HG02973 (cell line): ENCODE results near the gene FADS1.

Experiments used
- ATAC-seq: cut with Tn5 transposase; IDR thresholded peaks from one replicate; pipeline ENCODE4 v1.9.1; 2021; ENCODE audit warnings: moderate library complexity; ENCODE audit not compliant: unreplicated experiment

The FADS1 gene

DNA sequence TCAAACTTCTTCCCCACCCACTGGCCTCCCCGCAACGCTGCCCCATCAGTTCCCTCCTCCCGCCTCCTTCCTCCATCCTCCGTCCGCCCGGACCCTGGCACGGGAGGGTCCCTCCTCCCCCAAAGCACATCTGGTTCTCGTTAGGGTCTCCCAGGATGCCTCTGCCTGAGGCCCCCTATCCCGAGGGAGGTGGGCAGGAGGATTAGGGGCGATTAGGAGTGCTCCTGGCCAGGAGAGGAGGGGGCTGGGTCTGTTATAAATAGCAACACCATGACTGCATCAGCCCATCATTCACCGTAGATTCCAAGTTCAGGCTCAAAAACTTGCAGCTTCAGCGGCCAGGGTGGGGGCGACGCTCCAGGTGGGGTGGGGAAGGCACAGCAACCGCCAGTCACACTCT lies 54.0 kb downstream of the FADS1 start:
- ATAC-seq = no peak

- no peak for ATAC-seq
Observed at GRCh38 chr11:61762223-61762615, 54.6 kb downstream of the FADS1 start.

- ATAC-seq = no peak
Observed at GRCh38 chr11:61761440-61762222, 55.2 kb downstream of the FADS1 start.

- no peak for ATAC-seq
Observed at GRCh38 chr11:61760946-61761345, 55.9 kb downstream of the FADS1 start.

GRCh38 chr11:61757213-61757862 lies 59.5 kb downstream of the FADS1 start:
- no peak for ATAC-seq

DNA sequence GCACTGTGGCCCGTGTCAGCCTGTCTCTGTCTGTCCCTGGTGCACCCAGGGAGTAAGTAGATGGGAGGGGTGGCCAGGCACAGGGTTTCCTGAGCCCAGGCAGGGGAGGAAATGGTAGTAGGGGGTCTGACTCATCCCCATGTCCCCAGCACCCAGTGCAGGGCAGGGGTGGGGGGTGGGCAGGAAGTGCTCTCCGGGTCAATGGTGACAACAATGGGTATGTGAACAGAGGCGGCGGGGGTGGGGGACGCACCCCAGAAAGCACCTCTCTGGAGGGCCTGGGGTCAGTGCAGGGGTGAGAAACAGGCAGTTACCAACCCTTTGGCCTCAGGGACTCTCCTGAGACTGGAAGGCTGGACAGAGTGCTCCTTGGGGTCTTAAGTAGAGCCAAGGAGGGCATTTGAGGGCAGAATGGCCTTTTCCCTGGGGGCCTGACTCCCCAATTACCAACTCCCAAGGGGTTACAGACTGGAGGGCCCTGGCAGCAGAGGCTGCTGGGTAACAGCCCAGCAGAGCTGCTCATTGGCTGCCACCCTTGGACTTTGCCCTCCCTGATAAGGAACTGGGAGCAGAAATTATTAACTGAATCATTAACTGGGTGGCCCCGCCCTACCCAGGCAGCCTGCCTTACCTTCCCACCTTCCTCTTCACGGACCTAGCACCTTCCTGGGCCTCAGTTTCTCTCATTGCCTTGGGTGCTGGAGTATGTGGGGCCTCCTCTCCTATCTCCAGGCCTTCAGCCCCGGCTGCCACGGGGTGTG lies 60.2 kb downstream of the FADS1 start:
- no peak for ATAC-seq

- ATAC-seq = no peak
Observed at GRCh38 chr11:61756147-61756451, 60.7 kb downstream of the FADS1 start.

DNA sequence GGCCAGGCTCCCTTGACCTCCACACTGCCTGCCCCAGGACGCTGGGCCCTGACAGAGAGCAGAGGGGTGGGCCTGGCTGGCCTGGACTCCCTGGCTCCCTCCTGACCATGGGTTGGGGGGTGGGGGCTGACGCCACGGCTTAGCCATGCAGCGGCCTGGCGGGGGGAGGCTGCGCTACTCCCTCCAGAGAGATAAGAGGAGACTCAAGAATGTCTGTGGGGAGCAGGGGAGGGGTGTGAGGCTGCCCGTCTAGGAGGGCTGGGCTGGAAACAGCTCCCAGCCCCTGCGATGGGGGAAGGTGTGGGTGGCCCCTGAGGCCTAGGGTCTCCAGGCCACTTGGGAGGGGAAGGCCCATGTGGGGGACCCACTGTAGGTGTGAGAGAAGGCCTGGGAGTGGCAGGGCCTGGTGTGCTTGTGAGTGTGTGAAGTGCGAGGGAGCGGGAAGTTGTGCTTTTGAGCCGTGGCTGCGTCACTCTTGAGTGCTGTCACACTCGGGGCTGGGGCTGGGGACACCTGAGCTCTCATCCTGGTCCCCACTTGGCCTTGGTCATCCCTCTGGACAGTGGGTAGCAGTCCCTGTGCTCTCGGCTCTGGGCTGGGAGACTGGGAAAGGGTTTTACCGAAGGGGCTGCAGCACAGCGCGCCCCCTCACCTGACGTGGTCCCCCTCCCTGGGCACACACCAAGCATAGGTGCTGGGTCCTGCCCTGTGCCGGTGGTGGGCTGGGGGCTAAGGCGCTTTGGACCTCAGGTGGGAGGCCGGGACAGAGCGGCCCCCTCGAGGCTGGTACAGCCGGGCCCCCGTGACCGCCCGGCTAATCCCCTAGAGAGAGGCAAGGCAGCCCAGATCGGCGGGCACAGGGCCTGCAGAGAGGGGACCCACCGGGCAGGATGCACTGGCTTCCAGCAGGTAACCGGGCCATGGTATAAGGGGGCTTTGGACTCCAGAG lies 62.0 kb downstream of the FADS1 start:
- no peak for ATAC-seq

DNA sequence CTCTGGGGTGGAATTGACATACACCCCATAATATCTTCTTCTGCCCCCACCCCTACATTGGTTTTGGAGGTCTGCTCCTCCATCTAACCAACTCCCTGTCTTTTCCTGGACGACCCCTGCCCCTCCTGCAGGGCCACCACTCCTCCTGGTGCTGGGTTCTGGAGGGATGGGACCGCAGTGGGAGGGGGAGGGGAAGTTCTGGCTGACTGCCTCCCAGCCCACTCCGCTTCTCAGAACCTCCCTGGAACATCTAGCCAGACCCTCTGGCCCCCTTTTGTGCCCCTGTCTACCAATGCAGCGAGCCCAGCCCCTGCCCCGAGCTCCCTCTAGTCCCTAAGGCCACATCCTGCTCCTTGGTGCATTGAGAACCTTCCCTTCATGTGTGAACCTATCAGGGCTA lies 63.1 kb downstream of the FADS1 start:
- ATAC-seq = no peak

DNA sequence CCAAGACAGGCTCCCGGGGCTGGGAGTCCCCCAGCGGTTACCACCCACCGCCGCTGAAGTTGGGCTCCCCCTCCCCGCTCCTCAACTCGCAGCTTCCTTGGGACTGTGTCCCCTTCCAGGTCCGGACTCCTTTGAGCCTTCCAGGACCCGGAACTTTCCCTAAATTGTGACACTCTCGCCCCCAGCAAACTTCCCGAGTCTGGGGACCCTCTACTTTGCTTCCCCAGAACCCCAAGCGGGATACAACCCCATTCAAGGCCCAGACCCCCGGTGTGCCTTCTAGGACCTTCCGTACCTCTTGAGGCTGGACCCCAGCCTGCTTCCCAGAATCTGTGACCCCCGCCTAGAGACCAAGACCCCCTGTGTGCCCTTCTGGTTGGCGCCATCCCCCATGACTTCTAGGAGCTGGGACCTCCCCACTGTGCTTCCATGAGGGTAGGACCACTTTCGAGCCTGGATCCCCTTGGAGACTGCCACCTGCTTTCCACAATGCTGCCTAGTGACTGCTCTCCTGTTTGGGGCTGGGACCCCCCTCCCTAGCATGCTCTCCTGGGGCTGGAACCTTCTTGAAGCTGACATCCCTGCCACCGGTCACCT lies 63.8 kb downstream of the FADS1 start:
- no peak for ATAC-seq

GRCh38 chr11:61752117-61752924 lies 64.5 kb downstream of the FADS1 start, which contains the start of gene MYRF:
TSS of gene MYRF (plus strand) at chr11:61752636. CDS start at chr11:61752745, 109 bp downstream.
- no peak for ATAC-seq

DNA sequence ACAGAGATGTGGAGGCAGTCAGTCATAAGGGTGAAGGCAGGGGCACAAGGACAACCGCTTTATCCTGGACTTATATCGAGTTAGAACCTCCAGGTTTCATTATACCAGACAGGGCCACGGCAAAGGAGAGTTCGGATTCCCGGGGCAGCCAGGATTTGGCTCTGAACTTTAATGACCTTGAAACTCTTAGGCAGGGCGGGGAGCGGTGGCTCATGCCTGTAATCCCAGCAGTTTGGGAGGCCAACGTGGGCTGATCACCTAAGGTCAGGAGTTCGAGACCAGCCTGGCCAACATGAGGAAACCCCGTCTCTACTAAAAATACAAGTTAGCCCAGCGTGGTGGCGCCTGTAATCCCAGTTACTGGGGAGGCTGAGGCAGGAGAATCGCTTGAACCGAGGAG lies 65.4 kb downstream of the FADS1 start:
- no peak for ATAC-seq

DNA sequence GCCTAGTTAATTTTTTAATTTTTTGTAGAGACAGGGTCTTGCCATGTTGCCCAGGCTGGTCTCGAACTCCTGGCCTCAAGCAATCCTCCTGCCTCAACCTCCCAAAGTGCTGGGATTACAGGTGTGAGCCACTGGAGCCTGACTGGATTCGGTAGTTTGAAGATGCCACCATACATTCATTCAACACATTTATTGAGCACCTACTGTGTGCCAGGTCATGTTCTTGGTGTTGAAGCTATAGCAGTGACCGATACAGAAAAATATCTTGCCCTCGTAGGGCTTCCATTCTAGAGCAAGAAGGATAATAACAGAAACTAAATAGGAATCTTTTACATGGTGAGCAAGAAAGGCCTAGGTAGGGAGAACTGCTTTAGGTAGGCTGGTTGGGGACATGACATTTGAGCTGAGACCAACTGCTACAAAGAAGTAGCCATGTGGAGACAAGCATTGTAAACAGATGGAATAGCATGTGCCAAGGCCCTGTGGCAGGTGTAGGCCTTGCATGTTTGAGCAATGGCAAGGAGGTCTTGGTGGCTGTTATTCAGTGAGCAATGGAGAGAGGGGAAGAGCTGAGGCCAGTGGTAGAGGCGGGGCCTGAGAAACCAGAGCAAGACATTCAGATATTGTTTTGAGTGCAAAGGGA lies 66.1 kb downstream of the FADS1 start:
- ATAC-seq = no peak
